HEK293 (cell line): Measurements from ENCODE around the gene VCL.

Experiments
- CTCF ChIA-PET: fragments of 350-600 bp; formaldehyde crosslinking; extraction: SDS; loops from one replicate; lab custom pipeline; 2021; ENCODE audit warnings: antibody characterized with exemption; lab: Yijun Ruan, JAX
- POLR2A ChIA-PET: fragments of 300-600 bp; formaldehyde crosslinking; extraction: SDS; loops from one replicate; lab custom pipeline; 2020; ENCODE audit warnings: antibody characterized with exemption, inconsistent platforms; lab: Yijun Ruan, JAX
- H3K27ac ChIP-seq: fragments of 200-500 bp; sonication (Bioruptor generic); 2 replicates; pipeline ENCODE4 v1.5.1; 2014; ENCODE audit warnings: low read depth, low read length, control low read depth, inconsistent platforms; ENCODE audit errors: extremely low read depth
- H3K36me3 ChIP-seq, 2 experiments: fragments of 200-500 bp in 1 of 2; sonication (Bioruptor generic) in 1 of 2; 1 replicate in 1 of 2; 2 replicates in 1 of 2; pipeline ENCODE4 v1.5.1; 2014 to 2017; ENCODE audit warnings: inconsistent platforms in 2 of 2, low read length in 2 of 2; ENCODE audit not compliant: control insufficient read depth in 2 of 2, insufficient read depth in 1 of 2
- H3K4me1 ChIP-seq: fragments of 200-500 bp; sonication (Bioruptor generic); 2 replicates; pipeline ENCODE4 v1.5.1; 2014; ENCODE audit warnings: mild to moderate bottlenecking, low read length, inconsistent platforms; ENCODE audit not compliant: control insufficient read depth, insufficient read depth
- H3K4me3 ChIP-seq: 2 replicates; pipeline ENCODE4 v1.5.1; 2011; ENCODE audit warnings: low read depth, mild to moderate bottlenecking, control low read depth, low read length, moderate library complexity
- H3K9me3 ChIP-seq: fragments of 200-500 bp; sonication (Bioruptor generic); 2 replicates; pipeline ENCODE4 v1.5.1; 2014; ENCODE audit warnings: low read depth, low read length, inconsistent platforms; ENCODE audit not compliant: control insufficient read depth, insufficient read depth
- CTCF ChIP-seq: fragments of 450-650 bp; formaldehyde crosslinking; IDR thresholded peaks from 2 replicates; pipeline ENCODE4 v1.5.1; 2016; ENCODE audit warnings: missing biosample characterization, missing genetic modification characterization
- GFI1B ChIP-seq: fragments of 450-650 bp; formaldehyde crosslinking; IDR thresholded peaks from 2 replicates; pipeline ENCODE4 v1.5.1; 2016; ENCODE audit warnings: missing biosample characterization, missing genetic modification characterization
- KLF7 ChIP-seq: fragments of 450-650 bp; formaldehyde crosslinking; IDR thresholded peaks from 2 replicates; pipeline ENCODE4 v1.5.1; 2016; ENCODE audit warnings: missing biosample characterization, missing genetic modification characterization, borderline replicate concordance
- TRIM28 ChIP-seq: IDR thresholded peaks from 2 replicates; pipeline ENCODE4 v1.6.1; 2011; ENCODE audit warnings: low read length, control low read depth, borderline replicate concordance
- TSHZ1 ChIP-seq: fragments of 450-650 bp; formaldehyde crosslinking; IDR thresholded peaks from 2 replicates; pipeline ENCODE4 v1.5.1; 2016; ENCODE audit warnings: missing biosample characterization, missing genetic modification characterization, borderline replicate concordance
- ZBTB10 ChIP-seq: fragments of 450-650 bp; formaldehyde crosslinking; IDR thresholded peaks from 2 replicates; pipeline ENCODE4 v1.5.1; 2016; ENCODE audit warnings: missing biosample characterization, missing genetic modification characterization
- ZFP41 ChIP-seq: fragments of 450-650 bp; formaldehyde crosslinking; IDR thresholded peaks from 2 replicates; pipeline ENCODE4 v1.5.1; 2016; ENCODE audit warnings: missing biosample characterization, missing genetic modification characterization, borderline replicate concordance
- ZNF10 ChIP-seq: fragments of 450-650 bp; formaldehyde crosslinking; IDR thresholded peaks from 2 replicates; pipeline ENCODE4 v1.5.1; 2017; ENCODE audit warnings: missing biosample characterization, missing genetic modification characterization
- ZNF138 ChIP-seq: fragments of 450-650 bp; formaldehyde crosslinking; IDR thresholded peaks from 2 replicates; pipeline ENCODE4 v1.5.1; 2016; ENCODE audit warnings: missing biosample characterization, missing genetic modification characterization, borderline replicate concordance
- ZNF148 ChIP-seq: fragments of 450-650 bp; formaldehyde crosslinking; IDR thresholded peaks from 2 replicates; pipeline ENCODE4 v1.5.0; 2017; ENCODE audit warnings: missing biosample characterization, missing genetic modification characterization, borderline replicate concordance
- ZNF239 ChIP-seq: fragments of 450-650 bp; formaldehyde crosslinking; IDR thresholded peaks from 2 replicates; pipeline ENCODE4 v1.5.1; 2016; ENCODE audit warnings: missing biosample characterization, missing genetic modification characterization
- ZNF248 ChIP-seq: fragments of 450-650 bp; formaldehyde crosslinking; IDR thresholded peaks from 2 replicates; pipeline ENCODE4 v1.5.1; 2017; ENCODE audit warnings: missing biosample characterization, missing genetic modification characterization
- ZNF324 ChIP-seq: fragments of 450-650 bp; formaldehyde crosslinking; IDR thresholded peaks from 2 replicates; pipeline ENCODE4 v1.5.1; 2016; ENCODE audit warnings: missing biosample characterization, missing genetic modification characterization
- ZNF398 ChIP-seq: fragments of 450-650 bp; formaldehyde crosslinking; IDR thresholded peaks from 2 replicates; pipeline ENCODE4 v1.5.1; 2017; ENCODE audit warnings: missing biosample characterization, missing genetic modification characterization
- ZNF48 ChIP-seq: fragments of 450-650 bp; formaldehyde crosslinking; IDR thresholded peaks from 2 replicates; pipeline ENCODE4 v1.5.1; 2016; ENCODE audit warnings: missing biosample characterization, missing genetic modification characterization
- ZNF549 ChIP-seq: fragments of 450-650 bp; IDR thresholded peaks from 2 replicates; pipeline ENCODE4 v1.5.1; 2018; ENCODE audit warnings: missing biosample characterization, missing genetic modification characterization, mild to moderate bottlenecking, inconsistent platforms, moderate library complexity
- ZNF555 ChIP-seq: fragments of 450-650 bp; formaldehyde crosslinking; conservative IDR thresholded peaks from 2 replicates; pipeline ENCODE4 v1.5.1; 2017; ENCODE audit warnings: missing biosample characterization, mild to moderate bottlenecking, missing genetic modification characterization, inconsistent platforms
- ZNF585B ChIP-seq: fragments of 450-650 bp; formaldehyde crosslinking; IDR thresholded peaks from 2 replicates; pipeline ENCODE4 v1.5.1; 2016; ENCODE audit warnings: missing biosample characterization, missing genetic modification characterization
- ZNF707 ChIP-seq: fragments of 450-650 bp; formaldehyde crosslinking; IDR thresholded peaks from 2 replicates; pipeline ENCODE4 v1.5.1; 2016; ENCODE audit warnings: missing biosample characterization, missing genetic modification characterization
- ZNF768 ChIP-seq: fragments of 450-650 bp; formaldehyde crosslinking; IDR thresholded peaks from 2 replicates; pipeline ENCODE4 v1.5.1; 2018; ENCODE audit warnings: missing biosample characterization, mild to moderate bottlenecking, missing genetic modification characterization
- ZNF776 ChIP-seq: fragments of 450-650 bp; formaldehyde crosslinking; IDR thresholded peaks from 2 replicates; pipeline ENCODE4 v1.5.0; 2017; ENCODE audit warnings: missing biosample characterization, missing genetic modification characterization, borderline replicate concordance
- ZNF791 ChIP-seq: fragments of 450-650 bp; formaldehyde crosslinking; IDR thresholded peaks from 2 replicates; pipeline ENCODE4 v1.5.1; 2016; ENCODE audit warnings: missing biosample characterization, missing genetic modification characterization

VCL gene

GRCh38 chr10:74081941-74082718, 84.2 kb downstream of the VCL start:
- Histone ChIP-seq H3K4me1 (peaks cover 10% of the 10 kb centered on the region), H3K27ac (no peak overlapping the region)
- TF ChIP-seq ZNF324 (no peak), ZFP41 (no peak), ZNF768 (tag by site-specific recombination) (no peak), ZNF791 (tag by site-specific recombination) (no peak), ZNF48 (tag by site-specific recombination) (no peak), ZNF555 (tag by site-specific recombination) (no peak), ZNF549 (tag by site-specific recombination) (no peak), ZNF585B (tag by site-specific recombination) (no peak)
- TF ChIP-seq, all 188 proteins: peak for 0
- ChIA-PET POLR2A (interaction anchor here (0.7 kb wide), 1 partner anchor 83 kb away, joined by 4 read pairs; no protein-coding TSS in a partner anchor), CTCF (interaction anchor here (0.5 to 4.0 kb wide), 33 partner anchors 9 to 1237 kb away, joined by 3 to 79 read pairs (median 4); no protein-coding TSS in a partner anchor)
- Histone ChIP-seq H3K4me3 (no peak overlapping the region), H3K36me3 (peaks cover 9 to 30% of the 10 kb centered on the region in 2 experiments), H3K9me3 (no peaks in the 10 kb centered on the region)

- peaks cover 9 to 30% of the 10 kb centered on the region in 2 experiments for H3K36me3 ChIP-seq
- no peaks in the 10 kb centered on the region for H3K9me3 ChIP-seq
- POLR2A ChIA-PET, result no interaction called here
- H3K4me3 ChIP-seq, result no peak overlapping the region
- H3K4me1 ChIP-seq, result peaks cover 10% of the 10 kb centered on the region
- H3K27ac ChIP-seq, result no peak overlapping the region
- CTCF ChIA-PET, result interaction anchor here (0.7 to 1.5 kb wide), 5 partner anchors 57 to 204 kb away, joined by 3 to 8 read pairs (median 4); no protein-coding TSS in a partner anchor
- TF ChIP-seq ZNF248 (no peak), ZNF239 (tag by site-specific recombination) (no peak), ZNF776 (tag by site-specific recombination) (no peak), ZNF398 (no peak), TSHZ1 (tag by site-specific recombination) (no peak), GFI1B (no peak), ZNF10 (tag by site-specific recombination) (no peak), ZNF148 (tag by site-specific recombination) (no peak), ZNF707 (tag by site-specific recombination) (no peak), KLF7 (no peak), TRIM28 (no peak), ZBTB10 (tag by site-specific recombination) (no peak), CTCF (tag by site-specific recombination) (no peak), ZNF138 (tag by site-specific recombination) (no peak)
Measured at GRCh38 chr10:74083304-74083703, 85.4 kb downstream of the VCL start.
